GM12892 (cell line): ENCODE measurements around the gene POP7. TPM values are rescaled to one million over a fixed set of nuclear protein-coding genes. Genes with fewer than 3 reads are reported as not detected.
"Not testable (repeated sequence)": the region's sequence is repeated elsewhere in the genome, so short reads cannot be mapped to it uniquely, and the experiment has no call there.

ENCODE experiments used
- DNase-seq: peaks from one replicate; pipeline ENCODE4 v3.0.0; 2011; ENCODE audit not compliant: insufficient read length
- FAIRE-seq: peaks from 2 replicates; lab custom pipeline; 2011; peaks lifted over from hg19 to GRCh38; lab: Jason Lieb, UNC
- POLR2A ChIP-seq: IDR thresholded peaks from 2 replicates; pipeline ENCODE4 v1.6.1; 2011; ENCODE audit warnings: low read depth, low read length, control low read depth
- POLR2AphosphoS5 ChIP-seq: IDR thresholded peaks from 2 replicates; pipeline ENCODE4 v1.6.1; 2011; ENCODE audit warnings: low read depth, low read length, control low read depth
- TAF1 ChIP-seq: IDR thresholded peaks from 2 replicates; pipeline ENCODE4 v1.6.1; 2011; ENCODE audit warnings: low read depth, mild to moderate bottlenecking, control low read depth, low read length, borderline replicate concordance
- polyA plus RNA-seq: library from polyadenylated mRNA; unstranded; fragments of >200 nt; gene quantifications from one replicate; pipeline ENCODE4 v1.2.1, GENCODE V29; 2012; ENCODE audit warnings: missing spikeins, inconsistent platforms; ENCODE audit not compliant: missing spikeins

POP7 gene
- 32.7 TPM for polyA plus RNA-seq

DNA sequence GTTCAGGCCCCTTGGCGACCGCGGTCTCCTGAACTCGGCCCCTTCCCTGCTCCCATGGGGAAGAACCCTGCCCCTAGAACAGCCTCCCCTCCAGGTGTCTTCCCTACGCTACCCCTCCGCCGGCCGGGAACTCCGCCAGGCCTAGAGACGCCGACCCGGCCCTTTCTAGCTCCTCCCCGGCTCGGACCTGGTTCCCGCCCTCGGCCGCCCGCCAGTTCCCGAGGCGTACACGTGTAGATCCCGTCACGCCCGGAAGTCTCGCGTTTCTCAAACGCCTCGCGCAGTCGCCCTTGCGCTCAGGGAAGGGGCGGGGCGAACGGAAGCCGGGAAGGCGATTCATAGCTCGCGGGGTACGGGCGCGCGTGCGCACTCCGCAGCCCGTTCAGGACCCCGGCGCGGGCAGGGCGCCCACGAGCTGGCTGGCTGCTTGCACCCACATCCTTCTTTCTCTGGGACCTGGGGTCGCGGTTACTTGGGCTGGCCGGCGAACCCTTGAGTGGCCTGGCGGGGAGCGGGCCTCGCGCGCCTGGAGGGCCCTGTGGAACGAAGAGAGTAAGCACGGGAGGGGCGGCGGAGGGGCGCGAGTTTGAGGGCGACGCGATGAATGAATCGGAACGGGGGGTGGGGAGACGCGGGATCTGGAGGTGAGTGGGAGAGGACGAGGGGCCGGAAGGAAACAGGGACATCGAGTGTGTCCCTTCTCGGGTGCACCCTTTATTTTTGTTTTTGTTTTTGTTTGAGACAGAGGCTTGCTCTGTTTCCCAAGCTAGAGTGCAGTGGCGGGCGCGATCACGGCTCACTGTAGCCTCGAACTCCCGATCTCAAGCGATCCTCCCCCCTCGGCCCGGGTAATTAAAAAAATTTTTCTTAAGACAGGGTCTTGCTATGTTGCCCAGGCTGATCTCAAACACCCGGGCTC, at the start of gene POP7:
POP7 (plus strand) TSS at position 369 of the 919 bp plus-strand sequence. CDS start 710 bp downstream, outside the sequence.
- TF ChIP-seq TAF1 (0 out of 2 replicates have a peak, but pooled peaks have one; percentile 52), POLR2AphosphoS5 (peak; percentile 76; the same call in 1 of the 2 replicates), POLR2A (peak; percentile 89)
- DNase-seq (peak; percentile 97), FAIRE-seq (peak; percentile 99)

GRCh38 chr7:100662194-100662776, 43.6 kb upstream of the POP7 start:
- DNase-seq, result not testable (repeated sequence)

DNA sequence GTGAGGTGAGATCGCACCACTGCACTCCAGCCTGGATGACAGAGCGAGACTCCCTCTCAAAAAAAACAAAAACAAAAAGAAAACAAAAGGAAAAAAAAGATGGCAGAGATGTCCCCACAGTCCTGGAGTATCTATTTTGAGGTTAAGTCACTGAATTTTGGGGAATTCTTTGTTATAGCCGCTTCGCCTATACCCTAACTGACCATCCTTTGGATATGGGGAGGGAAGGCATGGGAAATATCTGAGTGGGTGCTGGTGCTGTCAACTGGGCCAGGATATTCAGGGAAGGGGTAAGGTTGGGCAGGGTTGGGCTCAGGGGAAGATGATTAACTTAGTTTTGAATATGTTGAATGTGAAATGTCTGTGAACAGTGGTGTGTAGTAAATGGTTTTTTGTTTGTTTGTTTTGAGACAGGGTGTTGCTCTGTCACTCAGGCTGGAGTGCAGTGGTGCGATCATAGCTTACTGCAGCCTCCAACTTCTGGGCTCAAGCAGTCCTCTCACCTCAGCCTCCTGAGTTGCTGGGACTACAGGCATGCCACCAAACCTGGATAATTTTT, 40.7 kb upstream of the POP7 start:
- FAIRE-seq (no peak), DNase-seq (no peak)
- no peak for TF ChIP-seq POLR2AphosphoS5
- no peak for TF ChIP-seq POLR2A

More at GRCh38 chr7:100662194-100662776, 43.6 kb upstream of the POP7 start:
- FAIRE-seq, result not testable (repeated sequence)

DNA sequence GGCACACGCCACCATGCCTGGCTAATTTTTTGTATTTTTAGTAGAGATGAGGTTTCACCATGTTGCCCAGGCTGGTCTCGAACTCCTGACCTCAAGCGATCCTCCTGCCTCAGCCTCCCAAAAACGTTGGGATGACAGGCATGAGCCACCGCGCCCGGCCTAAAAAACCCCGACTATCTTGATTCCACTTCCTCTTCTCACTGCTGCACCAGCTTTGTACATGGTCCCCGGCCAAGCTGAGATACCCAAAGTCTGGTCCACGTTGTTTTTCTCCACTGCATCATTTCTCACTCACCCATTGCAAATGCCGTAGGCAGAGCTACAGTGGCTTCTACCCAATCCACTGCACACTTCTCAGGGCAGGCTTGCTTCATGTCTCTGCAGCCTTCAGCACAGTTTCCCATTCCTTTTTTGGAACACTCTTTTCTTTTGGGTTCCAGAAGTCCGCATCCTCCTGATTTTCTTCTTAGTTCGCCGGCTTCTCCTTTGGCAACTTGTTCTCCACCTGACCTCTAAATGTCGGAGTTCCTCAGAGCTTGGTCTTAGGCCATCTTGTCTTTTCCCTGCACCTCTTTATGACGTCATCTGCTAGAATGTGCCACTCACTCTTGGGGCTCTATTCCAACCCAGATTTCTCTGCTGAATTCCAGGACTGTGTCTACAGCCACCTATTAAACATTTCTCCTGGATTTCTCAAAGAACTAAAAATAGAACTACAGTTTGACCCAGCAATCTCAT, 38.4 kb upstream of the POP7 start:
- no peak for DNase-seq
- FAIRE-seq, result no peak
- TF ChIP-seq TAF1, result no peak
- TF ChIP-seq POLR2AphosphoS5, result no peak
- TF ChIP-seq POLR2A, result no peak

- no peak for FAIRE-seq
- TF ChIP-seq TAF1 (no peak), POLR2A (no peak), POLR2AphosphoS5 (no peak)
- DNase-seq, result no peak
These were observed 37.9 kb upstream of the POP7 start for GRCh38 chr7:100668069-100668449.

- FAIRE-seq, DNase-seq: not testable (repeated sequence)
These were observed 36.8 kb upstream of the POP7 start for GRCh38 chr7:100669106-100669505.

GRCh38 chr7:100670074-100670473, 35.8 kb upstream of the POP7 start:
- TF ChIP-seq POLR2AphosphoS5, result no peak
- TF ChIP-seq TAF1, result no peak
- TF ChIP-seq POLR2A, result no peak
- DNase-seq (no peak), FAIRE-seq (no peak)

GRCh38 chr7:100671353-100672327, 34.3 kb upstream of the POP7 start:
- no peak for FAIRE-seq
- TF ChIP-seq POLR2A (no peak), POLR2AphosphoS5 (no peak), TAF1 (no peak)
- DNase-seq, result no peak

- peak; percentile 99 for FAIRE-seq
- peak; percentile 54; the same call in 1 of the 2 replicates for TF ChIP-seq POLR2AphosphoS5
- TF ChIP-seq POLR2A, result peak; percentile 53; the same call in 1 of the 2 replicates
- TF ChIP-seq TAF1, result peak; percentile 83; the same call in 1 of the 2 replicates
These were observed 32.5 kb upstream of the POP7 start, which contains the start of gene GNB2 for GRCh38 chr7:100673302-100673941. TSS of gene GNB2 (plus strand) at chr7:100673740. CDS start at chr7:100676266, 2,526 bp downstream.

GRCh38 chr7:100673942-100674410, 31.9 kb upstream of the POP7 start:
- no peak for FAIRE-seq
- TF ChIP-seq POLR2A (no peak), POLR2AphosphoS5 (no peak), TAF1 (no peak)
- peak; percentile 23 for DNase-seq

More at GRCh38 chr7:100673302-100673941, 32.5 kb upstream of the POP7 start, which contains the start of gene GNB2:
- DNase-seq, result peak; percentile 90
